ENCODE results near the gene CEP85L.

Gene CEP85L

GRCh38 chr6:118574051-118574865, 77.1 kb downstream of the CEP85L start:
- DNase-seq = no peak

GRCh38 chr6:118571121-118571520, 80.3 kb downstream of the CEP85L start:
- no peak for DNase-seq

- DNase-seq = no peak
Observed at GRCh38 chr6:118569498-118569897, 81.9 kb downstream of the CEP85L start.

GRCh38 chr6:118567974-118568373, 83.4 kb downstream of the CEP85L start:
- no peak for DNase-seq

- DNase-seq = no peak
Observed at GRCh38 chr6:118565311-118565960, 86.0 kb downstream of the CEP85L start.

- DNase-seq = no peak
Observed at GRCh38 chr6:118562959-118563358, 88.4 kb downstream of the CEP85L start.

- no peak for DNase-seq
Observed at GRCh38 chr6:118562248-118562647, 89.1 kb downstream of the CEP85L start.

GRCh38 chr6:118559659-118560058, 91.7 kb downstream of the CEP85L start:
- no peak for DNase-seq

GRCh38 chr6:118558464-118559217, 92.8 kb downstream of the CEP85L start:
- no peak for DNase-seq

GRCh38 chr6:118554698-118555097, 96.7 kb downstream of the CEP85L start:
- no peak for DNase-seq

- no peak for DNase-seq
Observed at GRCh38 chr6:118553132-118553531, 98.3 kb downstream of the CEP85L start.

GRCh38 chr6:118551063-118552053, 100.0 kb downstream of the CEP85L start:
- DNase-seq = no peak

GRCh38 chr6:118548613-118549012, 102.8 kb downstream of the CEP85L start:
- DNase-seq = no peak

GRCh38 chr6:118548136-118548535, 103.3 kb downstream of the CEP85L start, which contains the start of gene PLN:
TSS of gene PLN (plus strand) at chr6:118548296. CDS start at chr6:118558922, 10,626 bp downstream.
- no peak for DNase-seq

GRCh38 chr6:118546880-118547218, 104.5 kb downstream of the CEP85L start:
- no peak for DNase-seq

- DNase-seq = no peak
Observed at GRCh38 chr6:118546164-118546879, 105.1 kb downstream of the CEP85L start.

GRCh38 chr6:118544105-118544504, 107.3 kb downstream of the CEP85L start:
- DNase-seq = no peak

GRCh38 chr6:118542184-118542952, 109.0 kb downstream of the CEP85L start:
- DNase-seq = no peak

GRCh38 chr6:118537574-118537973, 113.8 kb downstream of the CEP85L start:
- no peak for DNase-seq

- no peak for DNase-seq
Observed at GRCh38 chr6:118536478-118536877, 114.9 kb downstream of the CEP85L start.
